ENCODE measurements around the gene KLHL1.

DNA sequence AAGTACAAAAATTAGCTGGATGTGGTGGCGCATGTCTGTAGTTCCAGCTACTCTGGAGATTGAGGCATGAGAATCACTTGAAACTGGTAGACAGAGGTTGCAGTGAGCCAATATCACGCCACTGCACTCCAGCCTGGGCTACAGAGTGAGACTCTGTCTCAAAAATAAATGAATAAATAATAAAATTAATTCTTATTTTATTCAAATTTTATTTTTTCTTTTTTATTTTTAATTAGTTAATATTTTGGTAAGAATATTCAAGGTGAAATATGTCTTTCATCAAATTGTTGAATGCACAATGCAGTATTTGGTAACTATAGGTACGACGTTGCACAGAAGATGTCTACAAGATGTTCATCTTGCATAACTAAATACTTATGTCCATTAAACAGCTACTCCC lies 111.2 kb downstream of the KLHL1 start:
- TF ChIP-seq, protein P1, sequence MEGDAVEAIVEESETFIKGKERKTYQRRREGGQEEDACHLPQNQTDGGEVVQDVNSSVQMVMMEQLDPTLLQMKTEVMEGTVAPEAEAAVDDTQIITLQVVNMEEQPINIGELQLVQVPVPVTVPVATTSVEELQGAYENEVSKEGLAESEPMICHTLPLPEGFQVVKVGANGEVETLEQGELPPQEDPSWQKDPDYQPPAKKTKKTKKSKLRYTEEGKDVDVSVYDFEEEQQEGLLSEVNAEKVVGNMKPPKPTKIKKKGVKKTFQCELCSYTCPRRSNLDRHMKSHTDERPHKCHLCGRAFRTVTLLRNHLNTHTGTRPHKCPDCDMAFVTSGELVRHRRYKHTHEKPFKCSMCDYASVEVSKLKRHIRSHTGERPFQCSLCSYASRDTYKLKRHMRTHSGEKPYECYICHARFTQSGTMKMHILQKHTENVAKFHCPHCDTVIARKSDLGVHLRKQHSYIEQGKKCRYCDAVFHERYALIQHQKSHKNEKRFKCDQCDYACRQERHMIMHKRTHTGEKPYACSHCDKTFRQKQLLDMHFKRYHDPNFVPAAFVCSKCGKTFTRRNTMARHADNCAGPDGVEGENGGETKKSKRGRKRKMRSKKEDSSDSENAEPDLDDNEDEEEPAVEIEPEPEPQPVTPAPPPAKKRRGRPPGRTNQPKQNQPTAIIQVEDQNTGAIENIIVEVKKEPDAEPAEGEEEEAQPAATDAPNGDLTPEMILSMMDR (IDR thresholded peaks at IDR 0.05; ENCODE audit: poor library complexity, severe bottlenecking) = no peak
- TF ChIP-seq EP300 (conservative IDR thresholded peaks at IDR 0.05; ENCODE audit: poor library complexity, severe bottlenecking) (no peak), EZH2 (IDR thresholded peaks at IDR 0.05; ENCODE audit: borderline replicate concordance, insufficient read depth, low read length, poor library complexity, severe bottlenecking) (no peak)

Data from neural cell (in vitro differentiated cells).